ENCODE results near the gene CES4A. TPM values are rescaled to one million over a fixed set of nuclear protein-coding genes. Genes with fewer than 3 reads are reported as not detected.
"Not testable (repeated sequence)": the region's sequence is repeated elsewhere in the genome, so short reads cannot be mapped to it uniquely, and the experiment has no call there.

CES4A gene
- polyA plus RNA-seq (ENCODE audit: insufficient read depth in 1 of 5, insufficient read length in 5 of 5, low replicate concordance in 1 of 5): 10 to 100 TPM in 1 of 5 donors, 1 to 10 TPM in 4; 6.2 to 11.9 (median 7.3) TPM
- long read RNA-seq, donor 1, partial matches to known transcripts: 0 of 1 reads
- long read RNA-seq, donor 1, other reads (novel, unspliced or antisense): 0 of 1 reads
- long read RNA-seq, donor 2: 0 reads
- long read RNA-seq, donor 3: 0 reads
- long read RNA-seq, donor 4: 0 reads
- long read RNA-seq, donor 5, partial matches to known transcripts: 0 of 1 reads
- long read RNA-seq, donor 5, other reads (novel, unspliced or antisense): 0 of 1 reads
- long read RNA-seq, donor 6: 0 reads
- long read RNA-seq, donor 7: 0 reads
- long read RNA-seq, donor 8: 0 reads

DNA sequence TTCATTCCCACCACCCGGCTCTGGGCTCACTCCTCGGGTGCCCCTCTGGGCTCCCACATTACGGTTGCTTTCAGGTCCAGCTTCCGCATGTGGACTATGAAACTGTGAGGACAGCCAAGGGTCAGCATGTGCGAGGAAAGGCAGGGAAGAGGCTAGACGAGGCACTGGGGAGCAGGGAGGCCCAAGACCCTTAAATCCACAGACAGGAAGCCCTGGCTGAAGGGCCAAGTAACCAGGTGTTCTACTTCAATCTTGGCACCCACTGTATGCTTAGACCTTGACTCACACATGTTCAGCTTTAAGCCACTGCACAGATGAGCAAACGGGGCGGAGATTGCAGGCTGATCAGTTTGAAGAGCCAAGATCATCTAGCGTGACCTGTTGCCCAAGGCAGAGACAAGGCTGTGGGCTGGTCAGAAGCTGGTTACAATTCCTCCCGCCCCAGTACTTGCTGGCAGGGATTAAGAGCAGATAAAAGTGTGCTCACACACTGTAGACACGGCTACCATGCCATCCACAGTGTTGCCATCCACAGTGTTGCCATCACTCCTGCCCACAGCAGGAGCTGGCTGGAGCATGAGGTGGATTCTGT lies at the start of gene CES4A:
TSS of gene CES4A (plus strand) at position 393 of the 592 bp plus-strand sequence. CDS start at position 577, 184 bp downstream.
- no peak for DNase-seq

DNA sequence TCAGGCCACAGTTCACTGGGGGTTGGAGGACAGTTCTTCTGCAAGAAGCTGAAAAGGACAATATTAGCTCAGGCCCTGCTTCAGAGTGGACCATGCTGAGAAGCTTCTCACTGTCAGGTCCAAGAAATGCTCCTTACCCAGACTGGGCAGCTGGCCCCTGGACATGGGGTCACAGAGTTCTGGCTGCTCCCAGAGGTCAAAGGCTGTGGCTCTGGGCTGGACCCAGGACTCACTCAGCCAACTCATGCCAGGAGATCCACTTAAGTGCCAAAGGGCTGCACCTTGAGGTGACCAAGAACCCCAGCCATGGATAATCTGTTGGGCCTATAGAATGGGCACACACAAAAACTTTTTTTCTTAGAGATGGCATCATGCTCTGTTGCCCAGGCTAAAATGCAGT lies 49.0 kb upstream of the CES4A start:
- no peak for DNase-seq

- DNase-seq: no peak
Observed at GRCh38 chr16:66940236-66940635, 48.2 kb upstream of the CES4A start.

DNA sequence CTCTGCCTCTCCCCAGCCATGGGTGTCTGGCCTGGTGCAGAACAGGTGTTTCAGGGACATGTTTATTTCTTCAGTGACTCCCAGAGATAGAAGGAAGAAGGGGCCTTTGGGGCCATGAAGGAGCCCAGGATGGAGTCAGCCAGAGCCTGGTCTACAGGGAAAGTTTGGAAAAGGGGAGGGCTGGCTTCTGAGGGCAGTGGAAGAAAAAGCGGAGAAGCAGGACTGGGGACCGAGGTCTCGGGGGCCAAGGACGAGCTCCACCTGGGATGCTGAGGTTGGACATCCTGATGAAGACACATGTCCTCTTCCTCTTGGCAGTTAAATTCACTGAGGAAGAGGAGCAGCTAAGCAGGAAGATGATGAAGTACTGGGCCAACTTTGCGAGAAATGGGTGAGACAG lies 45.4 kb upstream of the CES4A start:
- no peak for DNase-seq

DNA sequence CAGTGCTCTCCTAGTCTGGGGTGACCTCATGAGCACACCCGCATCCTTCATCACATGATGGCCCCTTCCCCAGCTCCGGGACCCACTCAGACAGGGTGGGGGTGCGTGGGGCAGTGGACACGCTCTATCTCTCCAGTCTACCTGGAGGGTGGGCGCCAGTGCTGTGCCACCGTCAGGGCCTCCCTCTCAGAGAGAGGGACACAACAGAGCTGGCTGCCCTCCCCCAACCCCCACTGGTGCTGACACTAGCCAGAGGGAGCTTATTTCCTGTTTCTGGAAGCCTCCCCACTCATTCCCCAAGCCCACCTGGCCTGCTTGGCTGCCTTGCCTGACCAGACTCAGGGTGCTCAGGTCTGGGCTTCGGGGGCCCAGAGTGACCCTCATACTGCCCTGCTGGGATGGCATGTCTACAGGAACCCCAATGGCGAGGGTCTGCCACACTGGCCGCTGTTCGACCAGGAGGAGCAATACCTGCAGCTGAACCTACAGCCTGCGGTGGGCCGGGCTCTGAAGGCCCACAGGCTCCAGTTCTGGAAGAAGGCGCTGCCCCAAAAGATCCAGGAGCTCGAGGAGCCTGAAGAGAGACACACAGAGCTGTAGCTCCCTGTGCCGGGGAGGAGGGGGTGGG lies 44.8 kb upstream of the CES4A start:
- no peak for DNase-seq

GRCh38 chr16:66944054-66944441 lies 44.3 kb upstream of the CES4A start:
- no peak for DNase-seq

- DNase-seq: not testable (repeated sequence)
Observed at GRCh38 chr16:66944971-66945370, 43.4 kb upstream of the CES4A start.

DNA sequence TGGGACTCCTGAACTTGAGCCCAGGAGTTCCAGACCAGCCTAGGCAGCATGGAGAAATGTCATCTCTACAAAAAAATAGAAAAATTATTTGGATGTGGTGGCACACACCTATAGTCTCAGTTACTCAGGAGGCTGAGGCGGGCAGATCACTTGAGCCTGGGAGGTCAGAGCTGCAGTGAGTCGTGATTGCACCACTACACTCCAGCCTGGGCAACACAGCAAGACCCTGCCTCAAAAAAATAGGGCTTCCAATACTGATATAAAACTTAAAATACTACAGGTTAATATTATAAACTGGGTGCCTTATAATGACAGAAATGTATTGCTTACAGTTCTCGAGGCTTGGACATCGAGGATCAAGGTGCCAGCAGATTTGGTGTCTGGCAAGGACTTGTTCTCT lies 42.5 kb upstream of the CES4A start:
- no peak for DNase-seq

- no peak for DNase-seq
Observed at GRCh38 chr16:66946541-66946940, 41.8 kb upstream of the CES4A start.

- no peak for DNase-seq
Observed at GRCh38 chr16:66946974-66947301, 41.5 kb upstream of the CES4A start.

GRCh38 chr16:66947302-66948065 lies 40.9 kb upstream of the CES4A start:
- peak; percentile 61 to 74 for DNase-seq

DNA sequence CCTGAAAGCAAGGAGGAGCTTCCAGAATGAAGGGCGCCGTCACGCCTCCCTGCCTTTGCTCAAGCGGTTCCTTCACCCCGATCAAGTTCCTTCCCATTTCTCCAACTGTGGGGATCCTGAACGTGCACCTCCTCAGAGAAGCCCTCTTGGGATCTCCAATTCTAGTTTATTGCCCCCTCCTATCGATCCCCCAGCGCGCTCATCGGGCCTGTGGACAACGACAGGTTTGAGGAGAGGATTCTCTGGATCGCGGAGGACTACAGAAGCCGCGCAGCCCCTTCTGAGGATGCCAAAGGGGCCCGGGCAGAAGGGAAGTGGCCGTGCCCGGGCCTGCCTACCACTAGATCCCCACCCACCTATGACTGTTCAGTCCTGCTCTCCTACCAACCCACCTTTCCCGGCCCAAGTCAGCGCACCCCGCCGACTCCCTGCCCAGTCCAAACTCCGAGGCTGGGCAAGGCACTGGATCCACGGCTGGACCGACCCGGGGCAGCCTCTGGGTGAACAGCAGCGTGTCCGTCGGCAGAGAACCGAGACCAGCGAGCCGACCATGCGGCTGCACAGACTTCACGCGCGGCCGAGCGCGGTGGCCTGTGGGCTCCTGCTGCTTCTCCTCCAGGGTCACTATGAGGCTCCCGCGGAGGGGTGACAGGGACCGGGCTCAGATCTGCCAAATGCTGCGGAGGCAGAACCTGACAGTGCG lies 40.1 kb upstream of the CES4A start:
- no peak for DNase-seq

GRCh38 chr16:66948837-66949225 lies 39.6 kb upstream of the CES4A start:
- DNase-seq: no peak

- DNase-seq: no peak
Observed at GRCh38 chr16:66949472-66949871, 38.9 kb upstream of the CES4A start.

DNA sequence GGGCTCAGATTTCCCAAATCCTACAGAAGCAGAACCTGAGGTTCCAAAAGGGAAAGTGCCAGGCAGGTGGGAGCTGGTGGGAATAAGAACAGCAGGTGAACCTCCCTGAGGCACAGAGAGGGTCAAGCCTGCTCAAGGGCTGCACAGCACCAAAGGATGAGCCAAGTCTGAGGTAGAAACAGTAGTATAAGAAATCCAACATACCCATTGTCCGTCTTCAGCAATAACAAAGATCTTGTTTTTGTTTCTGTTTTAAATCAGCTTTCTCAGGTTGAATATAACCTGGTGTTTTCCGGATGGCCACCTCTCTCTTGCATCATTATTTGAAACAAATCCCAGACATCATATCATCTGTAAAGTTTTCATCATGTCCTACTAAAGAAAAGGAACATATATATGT lies 38.0 kb upstream of the CES4A start:
- no peak for DNase-seq

DNA sequence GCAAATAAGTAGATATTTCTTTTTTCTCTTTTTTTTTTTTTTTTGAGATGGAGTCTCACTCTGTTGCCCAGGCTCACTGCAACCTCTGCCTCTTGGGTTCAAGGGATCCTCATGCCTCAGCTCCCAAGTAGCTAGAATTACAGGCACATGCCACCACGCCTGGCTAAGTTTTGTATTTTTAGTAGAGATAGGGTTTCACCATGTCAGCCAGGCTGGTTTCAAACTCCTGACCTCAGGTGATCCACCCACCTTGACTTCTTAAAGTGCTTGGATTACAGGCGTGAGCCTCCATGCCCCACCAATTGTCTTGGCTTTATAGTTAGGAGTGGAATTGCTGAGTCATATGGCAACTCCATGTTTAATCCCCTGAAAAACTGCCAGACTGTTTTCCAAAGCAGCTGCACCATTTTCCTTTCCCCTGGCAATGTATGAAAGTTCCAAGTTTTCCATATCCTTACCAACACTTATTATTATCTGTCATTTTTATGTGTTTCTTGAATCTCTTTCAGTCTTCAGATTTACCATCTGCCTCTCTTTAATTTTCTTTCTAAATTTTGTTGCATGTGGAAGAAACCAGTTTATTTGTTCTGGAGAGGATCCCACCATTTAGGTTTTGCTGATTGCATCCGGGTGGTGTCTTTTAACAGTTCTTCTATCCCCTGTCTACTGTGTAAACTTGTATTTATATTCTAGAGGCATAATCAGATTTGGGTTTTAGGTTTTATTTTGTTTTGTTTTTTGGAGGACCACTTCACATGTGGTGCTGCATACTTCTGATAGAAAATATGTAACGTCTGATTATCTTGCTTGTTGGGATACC lies 37.2 kb upstream of the CES4A start:
- no peak for DNase-seq

DNA sequence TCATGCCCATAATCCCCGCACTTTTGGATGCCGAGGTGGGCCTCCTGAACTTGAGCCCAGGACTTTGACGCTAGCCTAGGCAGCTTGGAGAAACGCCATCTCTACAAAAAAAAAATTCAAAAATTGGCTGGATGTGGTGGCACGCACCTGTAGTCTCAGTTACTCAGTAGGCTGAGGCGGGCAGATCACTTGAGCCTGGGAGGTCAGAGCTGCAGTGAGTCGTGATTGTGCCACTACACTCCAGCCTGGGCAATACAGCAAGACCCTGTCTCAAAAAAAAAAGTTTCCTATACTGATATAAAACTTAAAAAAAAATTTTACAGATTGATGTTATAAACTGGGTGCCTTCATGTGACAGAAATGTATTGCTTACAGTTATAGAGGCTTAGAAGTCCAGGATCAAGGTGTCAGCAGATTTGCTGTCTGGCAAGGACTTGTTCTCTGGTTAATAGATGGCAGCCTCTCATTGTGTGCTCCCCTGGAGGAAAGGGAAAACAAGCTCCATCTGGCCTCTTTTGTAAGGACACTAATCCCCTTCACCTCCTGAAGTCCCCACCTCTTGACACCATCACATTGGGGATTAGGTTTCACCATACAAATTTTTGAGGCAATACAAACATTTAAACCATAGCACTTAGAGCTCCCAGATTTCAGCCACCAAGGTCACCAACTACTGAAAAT lies 35.8 kb upstream of the CES4A start:
- no peak for DNase-seq

- DNase-seq: no peak
Observed at GRCh38 chr16:66953462-66954096, 34.8 kb upstream of the CES4A start.

DNA sequence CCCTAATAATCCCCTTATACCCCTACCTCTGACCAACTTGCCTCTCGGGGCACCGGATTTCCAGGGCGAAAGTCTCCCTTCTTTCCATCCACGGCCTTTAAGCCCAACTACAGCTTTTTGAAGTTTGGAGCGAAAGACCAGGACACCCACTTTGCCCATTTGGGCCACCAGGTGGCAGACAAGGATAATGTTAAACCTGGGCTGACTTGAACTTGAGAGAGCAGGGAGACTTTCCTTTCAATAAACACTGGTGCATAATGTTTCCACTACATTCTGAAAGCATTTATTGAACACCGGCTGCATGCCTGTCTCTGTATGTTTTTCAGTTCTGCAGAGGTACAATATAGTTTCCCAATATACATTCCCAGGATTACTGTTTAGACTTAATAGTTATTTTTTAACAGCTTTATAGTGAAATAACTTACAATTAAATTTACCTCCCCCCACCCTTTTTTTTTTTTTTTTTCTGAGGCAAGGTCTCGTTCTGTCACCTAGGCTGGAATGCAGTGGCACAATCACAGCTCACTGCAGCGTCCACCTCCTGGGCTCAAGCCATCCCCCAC lies 34.2 kb upstream of the CES4A start:
- peak; percentile 54 to 56 for DNase-seq

Data from right lung (tissue), 10 donors.